C4-2B (cell line): ENCODE data around the gene LZTS3.

Source experiments
- ZFX ChIP-seq: fragments of 450-650 bp; IDR thresholded peaks from 2 replicates; pipeline ENCODE4 v1.6.1; 2017
- TF ChIP-seq, protein P1 (sequence below): fragments of 450-650 bp; conservative IDR thresholded peaks from 2 replicates; pipeline ENCODE4 v1.5.1; 2017; ENCODE audit warnings: mild to moderate bottlenecking

DNA sequence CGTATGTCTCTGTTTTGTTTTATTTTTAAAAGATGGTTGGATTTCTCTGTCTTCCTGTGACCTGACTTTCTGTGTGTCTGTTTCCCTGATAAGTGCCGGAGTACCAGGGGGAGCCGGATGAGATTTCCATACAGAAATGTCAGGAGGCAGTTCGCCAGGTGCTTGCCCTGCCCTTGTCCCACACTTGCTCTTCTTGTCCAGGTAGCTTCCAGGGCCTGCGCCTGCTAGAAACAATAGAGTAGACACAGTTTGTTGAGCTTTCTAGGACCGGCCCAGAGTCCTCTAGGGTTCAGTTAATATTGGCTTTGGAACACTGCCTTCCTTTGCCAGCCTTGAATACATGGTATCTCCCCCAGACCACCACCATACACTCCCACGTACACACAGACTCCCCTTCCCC lies 39.9 kb upstream of the LZTS3 start:
- TF ChIP-seq, protein P1, sequence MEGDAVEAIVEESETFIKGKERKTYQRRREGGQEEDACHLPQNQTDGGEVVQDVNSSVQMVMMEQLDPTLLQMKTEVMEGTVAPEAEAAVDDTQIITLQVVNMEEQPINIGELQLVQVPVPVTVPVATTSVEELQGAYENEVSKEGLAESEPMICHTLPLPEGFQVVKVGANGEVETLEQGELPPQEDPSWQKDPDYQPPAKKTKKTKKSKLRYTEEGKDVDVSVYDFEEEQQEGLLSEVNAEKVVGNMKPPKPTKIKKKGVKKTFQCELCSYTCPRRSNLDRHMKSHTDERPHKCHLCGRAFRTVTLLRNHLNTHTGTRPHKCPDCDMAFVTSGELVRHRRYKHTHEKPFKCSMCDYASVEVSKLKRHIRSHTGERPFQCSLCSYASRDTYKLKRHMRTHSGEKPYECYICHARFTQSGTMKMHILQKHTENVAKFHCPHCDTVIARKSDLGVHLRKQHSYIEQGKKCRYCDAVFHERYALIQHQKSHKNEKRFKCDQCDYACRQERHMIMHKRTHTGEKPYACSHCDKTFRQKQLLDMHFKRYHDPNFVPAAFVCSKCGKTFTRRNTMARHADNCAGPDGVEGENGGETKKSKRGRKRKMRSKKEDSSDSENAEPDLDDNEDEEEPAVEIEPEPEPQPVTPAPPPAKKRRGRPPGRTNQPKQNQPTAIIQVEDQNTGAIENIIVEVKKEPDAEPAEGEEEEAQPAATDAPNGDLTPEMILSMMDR, result no peak
- TF ChIP-seq ZFX, result no peak
